HG03378 (cell line): ENCODE measurements around the gene SH2D4B.
A peak's percentile ranks its signal among the peaks of the same experiment; 100 is the strongest.

Experiments used
- ATAC-seq: cut with Tn5 transposase; IDR thresholded peaks from one replicate; pipeline ENCODE4 v1.9.1; 2021; ENCODE audit warnings: mild to moderate bottlenecking, moderate library complexity; ENCODE audit not compliant: unreplicated experiment

Gene SH2D4B

GRCh38 chr10:80622153-80622552 lies 84.5 kb downstream of the SH2D4B start:
- no peak for ATAC-seq

- no peak for ATAC-seq
These were observed 92.6 kb downstream of the SH2D4B start for GRCh38 chr10:80630324-80630723.

- ATAC-seq: no peak
These were observed 95.0 kb downstream of the SH2D4B start for GRCh38 chr10:80632742-80633141.

- no peak for ATAC-seq
These were observed 95.7 kb downstream of the SH2D4B start for GRCh38 chr10:80633383-80633860.

- no peak for ATAC-seq
These were observed 96.2 kb downstream of the SH2D4B start for GRCh38 chr10:80633910-80634309.

- ATAC-seq: no peak
These were observed 105.0 kb downstream of the SH2D4B start for GRCh38 chr10:80642661-80643060.

- ATAC-seq: no peak
These were observed 108.7 kb downstream of the SH2D4B start for GRCh38 chr10:80646366-80646765.

GRCh38 chr10:80647173-80647833 lies 109.6 kb downstream of the SH2D4B start:
- no peak for ATAC-seq

GRCh38 chr10:80648106-80648505 lies 110.4 kb downstream of the SH2D4B start:
- ATAC-seq: no peak

GRCh38 chr10:80649183-80649582 lies 111.5 kb downstream of the SH2D4B start:
- ATAC-seq: no peak

- no peak for ATAC-seq
These were observed 118.2 kb downstream of the SH2D4B start for GRCh38 chr10:80655898-80656297.

- ATAC-seq: no peak
These were observed 120.4 kb downstream of the SH2D4B start for GRCh38 chr10:80658068-80658467.

- ATAC-seq: no peak
These were observed 121.6 kb downstream of the SH2D4B start for GRCh38 chr10:80659289-80659688.

GRCh38 chr10:80660266-80660665 lies 122.6 kb downstream of the SH2D4B start:
- no peak for ATAC-seq

- ATAC-seq: no peak
These were observed 123.0 kb downstream of the SH2D4B start for GRCh38 chr10:80660736-80661135.

GRCh38 chr10:80661526-80661925 lies 123.8 kb downstream of the SH2D4B start:
- ATAC-seq: no peak

- peak; percentile 72 for ATAC-seq
These were observed 124.9 kb downstream of the SH2D4B start for GRCh38 chr10:80662429-80663261.

- ATAC-seq: peak; percentile 77
These were observed 126.5 kb downstream of the SH2D4B start for GRCh38 chr10:80664071-80664680.

- no peak for ATAC-seq
These were observed 131.8 kb downstream of the SH2D4B start for GRCh38 chr10:80669485-80669884.

GRCh38 chr10:80670774-80671173 lies 133.1 kb downstream of the SH2D4B start:
- ATAC-seq: no peak

- ATAC-seq: no peak
These were observed 134.1 kb downstream of the SH2D4B start for GRCh38 chr10:80671847-80672246.

GRCh38 chr10:80672613-80673012 lies 134.9 kb downstream of the SH2D4B start:
- no peak for ATAC-seq
